ENCODE data around the gene VDAC2.

Gene VDAC2

GRCh38 chr10:75230600-75231038 lies 20.0 kb downstream of the VDAC2 start:
- DNase-seq (ENCODE audit: low read depth), result peak; percentile 93

- DNase-seq (ENCODE audit: low read depth), result no peak
Observed at GRCh38 chr10:75231672-75232581, 21.3 kb downstream of the VDAC2 start.

GRCh38 chr10:75233444-75234016 lies 22.9 kb downstream of the VDAC2 start:
- DNase-seq (ENCODE audit: low read depth), result no peak

- peak; percentile 98 for DNase-seq (ENCODE audit: low read depth)
Observed at GRCh38 chr10:75234017-75234682, 23.6 kb downstream of the VDAC2 start.

GRCh38 chr10:75234683-75235374 lies 24.2 kb downstream of the VDAC2 start:
- no peak for DNase-seq (ENCODE audit: low read depth)

- DNase-seq (ENCODE audit: low read depth), result peak; percentile 86
Observed at GRCh38 chr10:75235375-75236177, 25.0 kb downstream of the VDAC2 start, which contains the start of gene COMTD1. Gene COMTD1 (minus strand): TSS chr10:75235957. CDS start chr10:75235928, 29 bp downstream.

GRCh38 chr10:75236178-75236825 lies 25.7 kb downstream of the VDAC2 start:
- no peak for DNase-seq (ENCODE audit: low read depth)

GRCh38 chr10:75238182-75239095 lies 27.8 kb downstream of the VDAC2 start:
- DNase-seq (ENCODE audit: low read depth), result no peak

GRCh38 chr10:75239096-75239790 lies 28.6 kb downstream of the VDAC2 start:
- DNase-seq (ENCODE audit: low read depth), result no peak

GRCh38 chr10:75240329-75241076 lies 29.9 kb downstream of the VDAC2 start:
- DNase-seq (ENCODE audit: low read depth), result no peak

GRCh38 chr10:75243426-75243825 lies 32.8 kb downstream of the VDAC2 start:
- DNase-seq (ENCODE audit: low read depth), result no peak

- no peak for DNase-seq (ENCODE audit: low read depth)
Observed at GRCh38 chr10:75244487-75245353, 34.1 kb downstream of the VDAC2 start.

GRCh38 chr10:75245354-75246250 lies 35.0 kb downstream of the VDAC2 start:
- DNase-seq (ENCODE audit: low read depth), result no peak

GRCh38 chr10:75246506-75246905 lies 35.9 kb downstream of the VDAC2 start:
- DNase-seq (ENCODE audit: low read depth), result no peak

- DNase-seq (ENCODE audit: low read depth), result no peak
Observed at GRCh38 chr10:75247797-75248196, 37.2 kb downstream of the VDAC2 start.

GRCh38 chr10:75250934-75251333 lies 40.3 kb downstream of the VDAC2 start:
- no peak for DNase-seq (ENCODE audit: low read depth)

All from T follicular helper cell (primary cell).